ENCODE measurements around the gene DNAJC30. TPM values are rescaled to one million over a fixed set of nuclear protein-coding genes. Genes with fewer than 3 reads are reported as not detected.
A peak's percentile ranks its signal among the peaks of the same experiment; 100 is the strongest.
"Not testable (repeated sequence)": the region's sequence is repeated elsewhere in the genome, so short reads cannot be mapped to it uniquely, and the experiment has no call there.

The DNAJC30 gene
- total RNA-seq, 1 donor from 2014 or later = 2.7 TPM

DNA sequence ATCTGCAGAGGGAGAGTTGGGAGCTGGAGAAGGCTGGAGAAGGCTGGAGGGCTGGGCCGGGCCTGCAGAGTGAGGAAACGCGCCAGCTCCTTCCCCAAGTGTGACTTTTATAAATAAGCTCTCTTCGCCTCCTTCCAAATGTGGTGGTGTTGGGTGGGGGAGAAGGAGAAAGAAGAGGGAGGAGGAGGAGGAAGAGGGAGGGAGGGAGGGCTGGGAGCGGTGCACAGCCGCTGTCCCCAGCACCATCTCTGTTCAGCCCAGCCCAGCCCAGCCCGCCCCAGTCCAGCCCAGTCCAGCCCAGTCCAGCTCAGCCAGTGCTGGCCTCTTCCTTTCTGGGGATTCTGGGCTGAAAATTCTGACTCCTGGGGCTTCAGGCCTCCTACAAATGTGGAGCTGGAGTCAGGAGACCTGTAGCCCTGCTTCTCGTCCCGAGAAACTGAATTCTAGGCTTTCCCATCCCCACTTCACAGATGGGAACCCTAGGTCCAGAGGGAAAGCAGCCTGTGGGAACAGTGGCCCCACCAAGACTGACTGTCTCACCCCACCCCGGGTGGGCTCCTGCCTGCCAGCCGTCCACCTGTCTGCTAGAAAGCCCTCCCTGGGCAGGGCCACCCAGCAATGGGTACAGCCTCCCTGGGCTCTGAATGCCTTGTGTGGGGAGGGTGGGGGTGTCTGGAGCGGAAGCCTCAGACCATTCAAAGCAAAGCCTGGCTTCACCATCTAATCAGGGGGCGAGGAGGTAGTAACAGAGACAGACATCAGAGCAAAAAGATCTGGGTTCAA is 34.0 kb upstream of the DNAJC30 start:
- H3K4me3 ChIP-seq (ENCODE audit: low read depth, low read length) = peak overlapping the region; percentile 72
- TF ChIP-seq, protein P1, sequence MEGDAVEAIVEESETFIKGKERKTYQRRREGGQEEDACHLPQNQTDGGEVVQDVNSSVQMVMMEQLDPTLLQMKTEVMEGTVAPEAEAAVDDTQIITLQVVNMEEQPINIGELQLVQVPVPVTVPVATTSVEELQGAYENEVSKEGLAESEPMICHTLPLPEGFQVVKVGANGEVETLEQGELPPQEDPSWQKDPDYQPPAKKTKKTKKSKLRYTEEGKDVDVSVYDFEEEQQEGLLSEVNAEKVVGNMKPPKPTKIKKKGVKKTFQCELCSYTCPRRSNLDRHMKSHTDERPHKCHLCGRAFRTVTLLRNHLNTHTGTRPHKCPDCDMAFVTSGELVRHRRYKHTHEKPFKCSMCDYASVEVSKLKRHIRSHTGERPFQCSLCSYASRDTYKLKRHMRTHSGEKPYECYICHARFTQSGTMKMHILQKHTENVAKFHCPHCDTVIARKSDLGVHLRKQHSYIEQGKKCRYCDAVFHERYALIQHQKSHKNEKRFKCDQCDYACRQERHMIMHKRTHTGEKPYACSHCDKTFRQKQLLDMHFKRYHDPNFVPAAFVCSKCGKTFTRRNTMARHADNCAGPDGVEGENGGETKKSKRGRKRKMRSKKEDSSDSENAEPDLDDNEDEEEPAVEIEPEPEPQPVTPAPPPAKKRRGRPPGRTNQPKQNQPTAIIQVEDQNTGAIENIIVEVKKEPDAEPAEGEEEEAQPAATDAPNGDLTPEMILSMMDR (conservative IDR thresholded peaks at IDR 0.05; ENCODE audit: low read depth, low read length) = no peak
- no peak for DNase-seq (ENCODE audit: low read depth)

DNA sequence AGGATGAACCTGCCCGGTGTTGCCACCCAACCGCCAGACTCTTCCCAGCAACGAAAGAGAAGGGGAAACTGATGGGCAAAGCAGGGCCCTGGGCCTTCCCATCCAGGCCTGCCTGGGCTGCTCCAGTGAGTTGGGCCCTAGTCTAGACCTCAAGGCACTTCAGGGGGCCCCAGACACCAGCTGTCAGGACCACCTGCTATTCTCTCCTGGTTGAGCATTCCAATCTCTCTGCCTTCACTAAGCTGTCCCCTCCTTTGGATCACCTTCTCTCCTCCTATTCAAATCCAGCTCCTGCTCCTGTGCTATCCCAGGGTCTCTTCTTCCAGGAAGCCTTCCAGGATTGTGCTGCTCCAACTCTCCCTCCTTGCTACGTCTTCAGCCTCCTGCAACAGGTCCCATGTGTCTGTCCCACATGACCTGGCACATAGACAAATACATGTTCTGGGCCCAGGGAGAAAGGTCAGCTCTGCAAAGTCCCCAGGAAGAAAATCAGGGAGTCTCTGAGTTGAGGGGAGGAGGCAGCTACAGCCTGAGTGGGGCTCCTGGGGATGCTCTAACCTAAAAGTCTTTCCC is 33.2 kb upstream of the DNAJC30 start:
- H3K4me3 ChIP-seq (ENCODE audit: low read depth, low read length) = no peak overlapping the region

DNA sequence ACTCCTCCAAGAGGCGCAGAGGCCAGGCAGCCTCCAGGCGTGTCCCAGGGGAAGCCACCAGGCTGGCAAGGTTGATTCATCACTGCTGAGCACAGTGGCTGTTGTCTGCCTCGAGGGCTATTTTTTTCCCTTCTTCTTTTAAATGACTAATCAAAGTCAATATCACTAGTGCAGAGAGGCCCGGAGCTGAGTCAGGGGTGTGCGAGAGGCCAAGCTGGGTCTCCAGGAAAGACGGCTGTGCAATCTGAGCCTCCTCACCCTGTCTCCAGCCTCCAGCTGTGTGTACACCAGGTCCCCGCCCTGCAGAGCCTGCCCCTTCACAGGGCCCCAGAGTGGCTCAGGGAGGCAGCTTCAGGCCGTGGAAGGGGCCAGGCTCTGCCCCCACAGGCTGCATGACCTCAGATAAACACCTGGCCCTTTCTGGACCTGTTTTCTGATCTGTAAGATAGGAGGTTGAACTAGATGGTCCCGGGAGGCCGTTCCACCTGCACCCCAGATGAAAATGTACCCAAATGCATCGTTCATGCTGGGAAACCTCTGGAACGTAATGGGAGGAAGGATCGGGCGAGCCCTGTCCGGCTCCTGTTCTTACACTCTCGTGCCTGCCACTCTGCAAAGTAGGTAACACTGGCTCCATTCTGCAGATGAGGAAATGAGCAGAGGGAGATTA is 32.5 kb upstream of the DNAJC30 start:
- TF ChIP-seq, protein P1 (conservative IDR thresholded peaks at IDR 0.05; ENCODE audit: low read depth, low read length) = no peak
- no peak overlapping the region for H3K4me3 ChIP-seq (ENCODE audit: low read depth, low read length)
- DNase-seq (ENCODE audit: low read depth) = peak; percentile 61

More for the DNA sequence above, 33.2 kb upstream of the DNAJC30 start:
- no peak for DNase-seq (ENCODE audit: low read depth)
- TF ChIP-seq, protein P1 (conservative IDR thresholded peaks at IDR 0.05; ENCODE audit: low read depth, low read length) = no peak

DNA sequence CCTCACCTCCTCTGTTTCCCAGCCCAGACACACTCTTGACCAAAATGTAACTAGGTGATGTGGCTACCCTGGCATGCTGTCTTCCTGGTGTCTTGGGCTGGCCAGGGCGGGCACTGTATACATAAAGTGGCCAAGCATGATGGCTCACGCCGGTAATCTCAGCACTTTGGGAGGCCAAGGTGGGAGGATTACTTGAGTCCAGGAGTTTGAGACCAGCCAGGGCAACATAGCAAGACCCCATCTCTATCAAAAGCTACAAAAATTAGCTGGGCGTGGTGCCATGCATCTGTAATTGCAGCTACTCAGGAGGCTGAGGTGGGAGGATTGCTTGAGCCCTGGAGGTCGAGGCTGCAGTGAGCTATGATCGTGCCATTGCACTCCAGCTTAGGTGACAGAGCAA is 30.1 kb upstream of the DNAJC30 start:
- not testable (repeated sequence) for DNase-seq (ENCODE audit: low read depth); H3K4me3 ChIP-seq (ENCODE audit: low read depth, low read length)

DNA sequence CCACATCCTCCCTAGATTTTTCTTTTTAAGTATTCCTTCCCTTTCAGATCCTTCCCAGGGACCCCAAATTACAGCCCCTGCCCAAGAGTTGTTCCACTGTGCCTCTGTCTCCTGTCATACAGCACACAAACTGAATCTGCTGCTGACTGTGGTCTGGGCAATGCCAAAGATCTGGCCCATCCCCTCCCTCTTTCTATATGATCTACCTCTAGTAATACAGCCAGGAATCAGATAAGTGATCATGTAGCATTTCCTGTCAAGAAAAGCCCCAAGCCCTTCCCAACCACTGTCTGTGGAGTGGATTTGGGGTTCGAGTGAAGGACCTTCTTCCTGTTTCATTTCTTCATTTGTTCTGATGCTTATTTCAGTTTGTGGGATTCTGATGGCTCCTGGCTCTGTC is 29.5 kb upstream of the DNAJC30 start:
- H3K4me3 ChIP-seq (ENCODE audit: low read depth, low read length) = no peak overlapping the region
- TF ChIP-seq, protein P1 (conservative IDR thresholded peaks at IDR 0.05; ENCODE audit: low read depth, low read length) = no peak
- DNase-seq (ENCODE audit: low read depth) = no peak

DNA sequence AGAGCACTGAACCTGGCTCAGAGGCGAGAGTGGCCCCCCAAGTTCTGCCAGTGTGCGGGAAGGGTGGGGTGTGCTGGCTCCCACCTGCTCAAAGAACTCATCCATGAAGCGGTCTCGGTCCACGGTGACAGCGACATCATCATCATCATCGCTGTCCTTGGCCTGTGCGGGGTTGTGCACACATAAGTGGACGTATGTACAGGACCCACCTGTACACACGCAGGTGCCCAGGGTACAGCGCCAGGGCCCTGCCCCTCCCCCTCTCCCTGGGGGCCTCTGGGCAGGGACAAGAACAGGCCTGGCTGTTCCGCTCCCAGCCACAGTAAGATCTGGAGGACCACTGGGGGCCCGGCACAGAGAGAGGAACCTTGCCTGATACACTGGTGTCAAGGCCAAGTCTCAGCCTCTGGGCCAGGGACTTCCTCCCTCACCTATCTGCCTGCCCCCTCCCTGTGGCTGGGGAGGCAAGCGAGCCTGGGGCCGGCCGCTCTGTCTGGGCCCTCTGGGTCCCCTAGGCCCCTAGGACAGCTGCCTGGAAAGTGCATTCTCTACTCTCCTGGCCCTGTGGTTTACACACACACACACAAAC is 25.8 kb upstream of the DNAJC30 start:
- no peak for DNase-seq (ENCODE audit: low read depth)
- H3K4me3 ChIP-seq (ENCODE audit: low read depth, low read length) = no peak overlapping the region
- TF ChIP-seq, protein P1 (conservative IDR thresholded peaks at IDR 0.05; ENCODE audit: low read depth, low read length) = no peak

DNA sequence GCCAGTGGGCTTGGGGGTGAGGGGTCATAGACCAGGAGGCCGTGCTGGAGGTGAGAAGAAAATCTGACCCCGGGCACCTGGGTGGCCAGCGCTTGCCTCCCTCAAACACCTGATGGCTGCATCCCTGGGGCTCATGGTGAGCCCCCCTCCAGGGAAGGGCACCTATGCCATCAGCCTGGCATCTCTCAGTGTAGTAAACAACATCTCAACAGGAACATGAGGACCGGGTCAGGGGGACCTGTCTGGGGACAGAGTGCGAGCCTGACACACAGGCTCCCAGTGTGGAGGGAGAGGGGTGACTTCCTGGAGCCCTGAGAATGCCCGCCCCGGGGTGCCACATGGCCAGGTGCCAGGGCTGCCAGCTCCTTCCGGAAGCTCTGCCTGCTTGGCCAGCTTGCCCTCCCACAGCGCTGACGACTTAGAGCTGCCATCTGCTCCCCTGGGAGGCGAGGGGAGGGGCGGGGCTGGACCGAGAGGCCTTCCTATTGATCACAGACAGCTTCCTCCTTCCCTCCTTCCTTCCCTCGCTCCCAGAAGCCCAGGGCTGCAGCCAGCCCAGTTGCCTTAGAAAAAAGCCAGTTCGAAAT is 23.9 kb upstream of the DNAJC30 start:
- no peak overlapping the region for H3K4me3 ChIP-seq (ENCODE audit: low read depth, low read length)
- TF ChIP-seq, protein P1 (conservative IDR thresholded peaks at IDR 0.05; ENCODE audit: low read depth, low read length) = no peak
- no peak for DNase-seq (ENCODE audit: low read depth)
